HCT116 (cell line): Measurements from ENCODE around the gene PNRC1. TPM values are rescaled to one million over a fixed set of nuclear protein-coding genes. Genes with fewer than 3 reads are reported as not detected.

Experiments used
- ATAC-seq: fragments of 200-7000 bp; cut with Tn5 transposase; 2 replicates; pipeline ENCODE4 v1.9.1; 2020; ENCODE audit warnings: mild to moderate bottlenecking, moderate library complexity
- Bru-seq: library from RNA; stranded (reverse); fragments of 400-500 nt; gene quantifications from one replicate; lab custom pipeline; 2021; lab: Mats Ljungman, UMichigan
- BruChase-seq, 2 experiments: library from RNA; stranded (reverse); fragments of 400-500 nt; gene quantifications; one replicate each; lab custom pipeline; 2021; lab: Mats Ljungman, UMichigan
- BruUV-seq: library from RNA; stranded (reverse); fragments of 400-500 nt; replicated peaks from 2 replicates; lab custom pipeline; 2021; lab: Mats Ljungman, UMichigan
- CTCF ChIA-PET: fragments of 300-600 bp; sonication (Branson Sonifier 250); formaldehyde crosslinking; loops from one replicate; lab custom pipeline; 2021; ENCODE audit warnings: antibody characterized with exemption; lab: Charles Lee
- POLR2A ChIA-PET: fragments of 300-600, 350-600 bp; sonication (Branson Sonifier 250); formaldehyde crosslinking; loops from one replicate; lab custom pipeline; 2021; ENCODE audit warnings: antibody characterized with exemption; lab: Charles Lee
- RAD21 ChIA-PET, 2 experiments: fragments of 300-600 bp; sonication (Branson Sonifier 250); formaldehyde crosslinking; loops; one replicate each; lab custom pipeline; 2023; ENCODE audit warnings: low total read pairs in 2 of 2; ENCODE audit not compliant: uncharacterized antibody in 2 of 2, unreplicated experiment in 2 of 2, low non-redundant PET in 1 of 2; lab: Charles Lee
- DNase-seq: peaks from one replicate; pipeline ENCODE4 v3.0.0-alpha.2; 2010; ENCODE audit warnings: low read depth, low spot score
- H2AFZ ChIP-seq: fragments of 200-600 bp; shearing (Covaris generic), sonication (generic); 2 replicates; pipeline ENCODE4 v1.6.1; 2017; ENCODE audit warnings: low read depth, mixed run types, mixed read lengths, antibody characterized with exemption, low read length; ENCODE audit not compliant: poor library complexity, severe bottlenecking
- H3K27ac ChIP-seq: 2 replicates; pipeline ENCODE4 v1.5.1; 2012; ENCODE audit warnings: low read depth, low read length
- H3K27me3 ChIP-seq: fragments of 200-600 bp; sonication (generic); 2 replicates; pipeline ENCODE4 v1.6.1; 2016; ENCODE audit warnings: mixed run types, low read length, mixed read lengths; ENCODE audit not compliant: insufficient read depth
- H3K36me3 ChIP-seq, 2 experiments: fragments of 200-500 bp in 1 of 2; fragments of 200-600 bp in 1 of 2; sonication (Bioruptor generic) in 1 of 2; sonication (generic) in 1 of 2; 2 replicates each; pipeline versions ENCODE4 v1.5.1 to v1.6.1; 2014 to 2016; ENCODE audit warnings: low read length in 2 of 2, inconsistent platforms in 1 of 2, mixed read lengths in 1 of 2, mixed run types in 1 of 2; ENCODE audit not compliant: insufficient read depth in 2 of 2, control insufficient read depth in 1 of 2
- H3K4me1 ChIP-seq, 2 experiments: fragments of 200-600 bp in 1 of 2; sonication (generic) in 1 of 2; 2 replicates each; pipeline versions ENCODE4 v1.5.1 to v1.6.1; 2012 to 2017; ENCODE audit warnings: low read length in 2 of 2, inconsistent platforms in 1 of 2, mild to moderate bottlenecking in 1 of 2, mixed read lengths in 1 of 2, mixed run types in 1 of 2, moderate library complexity in 1 of 2; ENCODE audit not compliant: insufficient read depth in 2 of 2, control insufficient read depth in 1 of 2
- H3K4me2 ChIP-seq: fragments of 200-600 bp; sonication (generic); 2 replicates; pipeline ENCODE4 v1.6.1; 2017; ENCODE audit warnings: mixed run types, low read length, mixed read lengths
- H3K4me3 ChIP-seq, 2 experiments: fragments of 200-600 bp in 1 of 2; sonication (generic) in 1 of 2; replicated peaks in 1 of 2; 2 replicates each; pipeline ENCODE4 v1.5.1; 2011 to 2016; ENCODE audit warnings: low read length in 2 of 2, control low read depth in 1 of 2, low read depth in 1 of 2, mild to moderate bottlenecking in 1 of 2, mixed read lengths in 1 of 2, mixed run types in 1 of 2
- H3K79me2 ChIP-seq: fragments of 200-600 bp; sonication (generic); 2 replicates; pipeline ENCODE4 v1.6.1; 2017; ENCODE audit warnings: mild to moderate bottlenecking, mixed run types, low read length, moderate library complexity, mixed read lengths; ENCODE audit not compliant: insufficient read depth
- H3K9ac ChIP-seq: fragments of 200-600 bp; sonication (generic); 2 replicates; pipeline ENCODE4 v1.6.1; 2016; ENCODE audit warnings: low read length, mixed read lengths
- H3K9me2 ChIP-seq: fragments of 200-600 bp; sonication (generic), shearing (Covaris generic); 2 replicates; pipeline ENCODE4 v1.6.1; 2017; ENCODE audit warnings: mixed run types, mild to moderate bottlenecking, moderate library complexity; ENCODE audit not compliant: insufficient read depth
- H3K9me3 ChIP-seq, 2 experiments: fragments of 200-500 bp in 1 of 2; fragments of 200-600 bp in 1 of 2; sonication (Bioruptor generic) in 1 of 2; sonication (generic) in 1 of 2; 2 replicates each; pipeline ENCODE4 v1.6.1; 2014 to 2017; ENCODE audit warnings: low read length in 2 of 2, mixed read lengths in 2 of 2, inconsistent platforms in 1 of 2, low read depth in 1 of 2, mild to moderate bottlenecking in 1 of 2, mixed run types in 1 of 2, moderate library complexity in 1 of 2; ENCODE audit not compliant: control insufficient read depth in 1 of 2, insufficient read depth in 1 of 2
- H4K20me1 ChIP-seq: fragments of 200-600 bp; sonication (generic), shearing (Covaris generic); 2 replicates; pipeline ENCODE4 v1.6.1; 2017; ENCODE audit warnings: mixed run types, mild to moderate bottlenecking, moderate library complexity; ENCODE audit not compliant: insufficient read depth
- ATF3 ChIP-seq: IDR thresholded peaks from 2 replicates; pipeline ENCODE4 v1.6.1; 2012
- CBX3 ChIP-seq: IDR thresholded peaks from 2 replicates; pipeline ENCODE4 v1.6.1; 2012; ENCODE audit warnings: low read depth
- EGR1 ChIP-seq: IDR thresholded peaks from 2 replicates; pipeline ENCODE4 v1.6.1; 2012; ENCODE audit warnings: low read depth
- ELF1 ChIP-seq: IDR thresholded peaks from 2 replicates; pipeline ENCODE4 v1.6.1; 2012; ENCODE audit warnings: low read depth, borderline replicate concordance
- FOSL1 ChIP-seq: IDR thresholded peaks from 2 replicates; pipeline ENCODE4 v1.6.1; 2012; ENCODE audit warnings: low read depth
- POLR2A ChIP-seq: IDR thresholded peaks from 2 replicates; pipeline ENCODE4 v1.7.0; 2011; ENCODE audit warnings: borderline replicate concordance; ENCODE audit not compliant: insufficient read depth, insufficient read length; ENCODE audit errors: extremely low read depth
- POLR2AphosphoS5 ChIP-seq: IDR thresholded peaks from 2 replicates; pipeline ENCODE4 v1.6.1; 2011; ENCODE audit warnings: mild to moderate bottlenecking, low read depth, low read length, moderate library complexity
- REST ChIP-seq: IDR thresholded peaks from 2 replicates; pipeline ENCODE4 v1.6.1; 2012; ENCODE audit warnings: low read depth
- SIN3A ChIP-seq: IDR thresholded peaks from 2 replicates; pipeline ENCODE4 v1.6.1; 2012; ENCODE audit warnings: low read depth
- SP1 ChIP-seq: IDR thresholded peaks from 2 replicates; pipeline ENCODE4 v1.6.1; 2012; ENCODE audit warnings: low read depth
- TCF7L2 ChIP-seq: IDR thresholded peaks from 2 replicates; pipeline ENCODE4 v1.7.0; 2011; ENCODE audit warnings: borderline replicate concordance, inconsistent platforms; ENCODE audit not compliant: insufficient read depth, insufficient read length; ENCODE audit errors: extremely low read depth
- YY1 ChIP-seq: IDR thresholded peaks from 2 replicates; pipeline ENCODE4 v1.6.1; 2011; ENCODE audit warnings: low read length, low read depth, moderate library complexity, mild to moderate bottlenecking; ENCODE audit not compliant: insufficient replicate concordance; ENCODE audit errors: extremely low read depth
- ZBTB33 ChIP-seq: IDR thresholded peaks from 2 replicates; pipeline ENCODE4 v1.6.1; 2011; ENCODE audit warnings: mild to moderate bottlenecking, low read length, moderate library complexity; ENCODE audit not compliant: insufficient replicate concordance; ENCODE audit errors: extremely low read depth
- ZNF274 ChIP-seq: fragments of 200-500 bp; sonication (Bioruptor generic); IDR thresholded peaks from 2 replicates; pipeline ENCODE4 v1.6.1; 2014; ENCODE audit warnings: mild to moderate bottlenecking, low read depth, low read length, inconsistent platforms
- intact Hi-C: fragments of 100-400 bp; cut with micrococcal nuclease; formaldehyde crosslinking; loops from 2 replicates; pipeline ENCODE4 v1.10.0; 2022
- long read RNA-seq: library from polyadenylated mRNA; unstranded; transcript quantifications from one replicate; pipeline ENCODE4 v2.0.0, GENCODE V29; 2021; ENCODE audit not compliant: unreplicated experiment
- polyA plus RNA-seq: library from polyadenylated mRNA; unstranded; fragments of >200 nt; gene quantifications from 2 replicates; pipeline ENCODE4 v1.2.1, GENCODE V29; 2012; ENCODE audit warnings: missing spikeins
- total RNA-seq: library from RNA; stranded (reverse); gene quantifications from one replicate; pipeline ENCODE4 v1.2.1, GENCODE V29; 2021; ENCODE audit not compliant: unreplicated experiment
- TF ChIP-seq, protein P1 (sequence below), 3 experiments: fragments of 200-600 bp in 1 of 3; sonication (generic) in 1 of 3; IDR thresholded peaks in 2 of 3; conservative IDR thresholded peaks in 1 of 3; 2 replicates each; pipeline ENCODE4 v1.5.1; 2012 to 2017; ENCODE audit warnings: low read depth in 2 of 3, low read length in 2 of 3, antibody characterized with exemption in 1 of 3, borderline replicate concordance in 1 of 3, control low read depth in 1 of 3, mild to moderate bottlenecking in 1 of 3, mixed read lengths in 1 of 3, mixed run types in 1 of 3, moderate library complexity in 1 of 3; ENCODE audit not compliant: insufficient read depth in 1 of 3

Gene PNRC1
- 66.8 TPM for total RNA-seq
- polyA plus RNA-seq, result 27.9 and 40.8 TPM in 2 replicates
- percentile 96 among the genes with signal in this experiment for Bru-seq, nascent RNA
- BruChase-seq, experiment 1, labeled RNA remaining after a 6-hour chase, result percentile 91 among the genes with signal in this experiment
- BruChase-seq, experiment 2, labeled RNA remaining after a 2-hour chase, result percentile 97 among the genes with signal in this experiment
- long read RNA-seq, transcript PNRC1-201 (2 exons, 2,065 nt), result major isoform, 77 of 95 reads
- long read RNA-seq, partial matches to known transcripts, result 0 of 95 reads
- long read RNA-seq, other reads (novel, unspliced or antisense), result 14 of 95 reads

GRCh38 chr6:89080281-89081128, at the start of gene PNRC1:
PNRC1 (plus strand) TSS chr6:89080751; CDS start chr6:89080895, 144 bp downstream.
- H3K27ac ChIP-seq, result peak within 1 kb of the TSS; percentile 96
- H3K9ac ChIP-seq, result peak within 1 kb of the TSS; percentile 91
- TSS peak; percentile 27 for BruUV-seq
- ATAC-seq (peak; percentile 82), DNase-seq (peak; percentile 96)
- H3K9me3 ChIP-seq, result no peaks in the 10 kb centered on the region
- H4K20me1 ChIP-seq, result no peaks in the 10 kb centered on the region
- H3K9me2 ChIP-seq, result no peaks in the 10 kb centered on the region
- H3K79me2 ChIP-seq, result peaks cover 20% of the 10 kb centered on the region
- H3K4me2 ChIP-seq, result peak within 1 kb of the TSS; percentile 97
- H3K36me3 ChIP-seq, result peaks cover 6 to 18% of the 10 kb centered on the region in 2 experiments; a peak in 3 of 4 replicates
- CTCF ChIA-PET, result interaction anchor here (0.6 to 1.0 kb wide), 2 partner anchors 161 to 529 kb away, joined by 3 read pairs; no protein-coding TSS in a partner anchor
- peaks cover 3 to 28% of the 10 kb centered on the region in 2 experiments; a peak in 3 of 4 replicates for H3K4me1 ChIP-seq
- no peaks in the 10 kb centered on the region for H3K27me3 ChIP-seq
- RAD21 ChIA-PET, result interaction anchor here (0.6 to 1.1 kb wide), 4 partner anchors 10 to 98 kb away, joined by 3 to 5 read pairs (median 4); partner anchors contain the start of gene PM20D2 (in 1 of the 2)
- POLR2A ChIA-PET, result interaction anchor here (0.6 to 1.5 kb wide), 19 partner anchors 8 to 1210 kb away, joined by 3 to 9 read pairs (median 5); partner anchors contain the start of gene PM20D2
- intact Hi-C loops, result no loop called here
- peak within 1 kb of the TSS; percentile 99 for H2AFZ ChIP-seq
- H3K4me3 ChIP-seq, result peak within 1 kb of the TSS; percentile 86 to 89
- TF ChIP-seq POLR2A, result peak; percentile 98
- TF ChIP-seq TCF7L2, result peak; percentile 25
- TF ChIP-seq SP1, result peak; percentile 79
- no peak for TF ChIP-seq REST
- peak; percentile 100 for TF ChIP-seq POLR2AphosphoS5
- no peak for TF ChIP-seq YY1
- TF ChIP-seq, protein P1, sequence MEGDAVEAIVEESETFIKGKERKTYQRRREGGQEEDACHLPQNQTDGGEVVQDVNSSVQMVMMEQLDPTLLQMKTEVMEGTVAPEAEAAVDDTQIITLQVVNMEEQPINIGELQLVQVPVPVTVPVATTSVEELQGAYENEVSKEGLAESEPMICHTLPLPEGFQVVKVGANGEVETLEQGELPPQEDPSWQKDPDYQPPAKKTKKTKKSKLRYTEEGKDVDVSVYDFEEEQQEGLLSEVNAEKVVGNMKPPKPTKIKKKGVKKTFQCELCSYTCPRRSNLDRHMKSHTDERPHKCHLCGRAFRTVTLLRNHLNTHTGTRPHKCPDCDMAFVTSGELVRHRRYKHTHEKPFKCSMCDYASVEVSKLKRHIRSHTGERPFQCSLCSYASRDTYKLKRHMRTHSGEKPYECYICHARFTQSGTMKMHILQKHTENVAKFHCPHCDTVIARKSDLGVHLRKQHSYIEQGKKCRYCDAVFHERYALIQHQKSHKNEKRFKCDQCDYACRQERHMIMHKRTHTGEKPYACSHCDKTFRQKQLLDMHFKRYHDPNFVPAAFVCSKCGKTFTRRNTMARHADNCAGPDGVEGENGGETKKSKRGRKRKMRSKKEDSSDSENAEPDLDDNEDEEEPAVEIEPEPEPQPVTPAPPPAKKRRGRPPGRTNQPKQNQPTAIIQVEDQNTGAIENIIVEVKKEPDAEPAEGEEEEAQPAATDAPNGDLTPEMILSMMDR (IDR thresholded peaks at IDR 0.05 in 2 of 3, conservative IDR thresholded peaks at IDR 0.05 in 1 of 3; ENCODE audit: borderline replicate concordance in 1 of 3, insufficient read depth in 1 of 3, low read depth in 2 of 3, low read length in 2 of 3), result no peak
- TF ChIP-seq ZNF274, result no peak
- peak; percentile 95 for TF ChIP-seq EGR1
- TF ChIP-seq ELF1, result no peak
- no peak for TF ChIP-seq ZBTB33
- no peak for TF ChIP-seq CBX3
- no peak for TF ChIP-seq ATF3
- TF ChIP-seq FOSL1, result no peak
- peak; percentile 95 for TF ChIP-seq SIN3A
